Calu3 (cell line): Measurements from ENCODE around the gene FMN2. TPM values are rescaled to one million over a fixed set of nuclear protein-coding genes. Genes with fewer than 3 reads are reported as not detected.

Source experiments
- BruUV-seq: library from RNA; stranded (reverse); fragments of 400-500 nt; replicated peaks from 2 replicates; lab custom pipeline; 2021; lab: Mats Ljungman, UMichigan
- CTCF ChIA-PET: fragments of 300-600 bp; sonication (Branson Sonifier 250); formaldehyde crosslinking; loops from one replicate; lab custom pipeline; 2022; ENCODE audit warnings: antibody characterized with exemption; lab: Charles Lee
- DNase-seq: peaks from one replicate; pipeline ENCODE4 v3.0.0; 2022
- H3K27ac Mint-ChIP-seq: one replicate; pipeline ENCODE4 v1.8.0; 2022; ENCODE audit warnings: mixed read lengths; ENCODE audit not compliant: unreplicated experiment
- H3K27me3 Mint-ChIP-seq: one replicate; pipeline ENCODE4 v1.8.0; 2022; ENCODE audit warnings: mixed read lengths; ENCODE audit not compliant: unreplicated experiment
- H3K36me3 Mint-ChIP-seq: one replicate; pipeline ENCODE4 v1.8.0; 2022; ENCODE audit warnings: mild to moderate bottlenecking, moderate library complexity, mixed read lengths; ENCODE audit not compliant: insufficient read depth, unreplicated experiment
- H3K4me1 Mint-ChIP-seq: one replicate; pipeline ENCODE4 v1.8.0; 2022; ENCODE audit warnings: mild to moderate bottlenecking, low read depth, mixed read lengths; ENCODE audit not compliant: unreplicated experiment
- H3K4me3 Mint-ChIP-seq: one replicate; pipeline ENCODE4 v1.8.0; 2022; ENCODE audit warnings: mild to moderate bottlenecking, low read depth, moderate library complexity, mixed read lengths; ENCODE audit not compliant: unreplicated experiment
- H3K9me3 Mint-ChIP-seq: one replicate; pipeline ENCODE4 v1.8.0; 2022; ENCODE audit warnings: low read depth, mixed read lengths; ENCODE audit not compliant: unreplicated experiment
- intact Hi-C: fragments of 100-400 bp; cut with micrococcal nuclease; formaldehyde crosslinking; loops from one replicate; pipeline ENCODE4 v1.10.0; 2022; ENCODE audit not compliant: unreplicated experiment
- total RNA-seq: library from RNA; stranded (reverse); gene quantifications from 2 replicates; pipeline ENCODE4 v1.2.3, GENCODE V29; 2022
- TF ChIP-seq, protein P1 (sequence below): fragments of 200-600 bp; IDR thresholded peaks from one replicate; pipeline ENCODE4 v1.8.0; 2022; ENCODE audit warnings: antibody characterized with exemption; ENCODE audit not compliant: unreplicated experiment

The FMN2 gene
- total RNA-seq, 1 experiment from 2014 or later, result 0.12 TPM

DNA sequence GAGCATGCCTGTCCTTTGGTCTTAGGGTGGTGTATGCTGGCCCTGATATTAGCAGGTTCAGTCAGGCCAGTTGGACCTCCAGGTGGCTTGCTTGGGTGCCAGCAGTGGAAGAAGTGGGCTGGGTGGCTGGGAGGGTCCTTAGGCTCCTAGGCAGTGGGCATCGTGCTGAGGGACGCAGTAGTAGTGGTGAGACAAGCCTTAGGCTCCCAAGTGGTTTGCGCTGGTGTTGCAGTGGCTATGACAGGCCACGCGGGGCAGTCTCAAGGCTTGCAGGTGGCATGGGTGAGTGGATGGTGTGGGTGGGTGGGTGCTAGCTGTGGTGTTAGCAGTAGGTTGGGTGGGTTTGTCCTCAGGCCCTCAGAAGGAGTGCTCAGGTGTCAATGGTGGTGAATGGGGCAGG, 162.3 kb downstream of the FMN2 start:
- CTCF ChIA-PET, result no interaction called here
- H3K4me3 Mint-ChIP-seq, result no peak overlapping the region
- TF ChIP-seq, protein P1, sequence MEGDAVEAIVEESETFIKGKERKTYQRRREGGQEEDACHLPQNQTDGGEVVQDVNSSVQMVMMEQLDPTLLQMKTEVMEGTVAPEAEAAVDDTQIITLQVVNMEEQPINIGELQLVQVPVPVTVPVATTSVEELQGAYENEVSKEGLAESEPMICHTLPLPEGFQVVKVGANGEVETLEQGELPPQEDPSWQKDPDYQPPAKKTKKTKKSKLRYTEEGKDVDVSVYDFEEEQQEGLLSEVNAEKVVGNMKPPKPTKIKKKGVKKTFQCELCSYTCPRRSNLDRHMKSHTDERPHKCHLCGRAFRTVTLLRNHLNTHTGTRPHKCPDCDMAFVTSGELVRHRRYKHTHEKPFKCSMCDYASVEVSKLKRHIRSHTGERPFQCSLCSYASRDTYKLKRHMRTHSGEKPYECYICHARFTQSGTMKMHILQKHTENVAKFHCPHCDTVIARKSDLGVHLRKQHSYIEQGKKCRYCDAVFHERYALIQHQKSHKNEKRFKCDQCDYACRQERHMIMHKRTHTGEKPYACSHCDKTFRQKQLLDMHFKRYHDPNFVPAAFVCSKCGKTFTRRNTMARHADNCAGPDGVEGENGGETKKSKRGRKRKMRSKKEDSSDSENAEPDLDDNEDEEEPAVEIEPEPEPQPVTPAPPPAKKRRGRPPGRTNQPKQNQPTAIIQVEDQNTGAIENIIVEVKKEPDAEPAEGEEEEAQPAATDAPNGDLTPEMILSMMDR, result no peak
- intact Hi-C loops, result no loop called here
- no peak overlapping the region for H3K27ac Mint-ChIP-seq
- H3K4me1 Mint-ChIP-seq, result no peaks in the 10 kb centered on the region
- H3K9me3 Mint-ChIP-seq, result peaks cover 19% of the 10 kb centered on the region
- no peaks in the 10 kb centered on the region for H3K27me3 Mint-ChIP-seq
- no TSS peak for BruUV-seq
- no peaks in the 10 kb centered on the region for H3K36me3 Mint-ChIP-seq
- DNase-seq, result no peak

DNA sequence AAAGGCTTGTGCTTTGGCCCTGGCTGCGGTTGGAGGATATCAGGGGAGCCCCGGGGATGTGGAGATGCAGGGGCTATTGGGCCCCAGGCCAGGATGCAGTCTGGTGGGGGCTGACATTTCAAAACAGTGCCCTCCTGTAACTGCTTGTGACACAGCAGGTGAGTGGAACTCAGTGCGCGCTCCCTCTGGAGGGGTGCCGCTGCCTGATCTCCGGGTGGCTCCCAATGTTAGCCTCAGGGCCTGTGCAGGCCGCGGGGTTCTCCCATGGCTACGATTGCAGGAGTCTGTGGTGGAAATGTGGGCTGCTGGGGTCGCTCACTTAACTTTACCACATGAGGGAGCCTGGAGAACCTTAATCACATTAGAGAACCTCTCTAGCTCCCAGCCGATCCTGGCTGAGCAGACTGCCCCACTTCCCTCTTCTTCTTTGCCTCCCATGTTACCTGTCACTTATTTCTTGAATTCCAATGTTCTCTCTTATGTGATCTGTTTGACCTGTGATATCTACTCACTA, 163.2 kb downstream of the FMN2 start:
- H3K36me3 Mint-ChIP-seq, result no peaks in the 10 kb centered on the region
- TF ChIP-seq, protein P1, result no peak
- BruUV-seq, result no TSS peak
- H3K4me1 Mint-ChIP-seq, result no peaks in the 10 kb centered on the region
- intact Hi-C loops, result no loop called here
- no peaks in the 10 kb centered on the region for H3K27me3 Mint-ChIP-seq
- no peak overlapping the region for H3K4me3 Mint-ChIP-seq
- H3K9me3 Mint-ChIP-seq, result peaks cover 11% of the 10 kb centered on the region
- DNase-seq, result no peak
- no peak overlapping the region for H3K27ac Mint-ChIP-seq
- CTCF ChIA-PET, result no interaction called here

- Mint-ChIP-seq H3K4me3 (no peak overlapping the region), H3K4me1 (no peaks in the 10 kb centered on the region), H3K27ac (no peak overlapping the region), H3K36me3 (no peaks in the 10 kb centered on the region), H3K27me3 (no peaks in the 10 kb centered on the region), H3K9me3 (peaks cover 9% of the 10 kb centered on the region)
- DNase-seq, result no peak
- CTCF ChIA-PET, result interaction anchor here (0.6 kb wide), 1 partner anchor 62 kb away, joined by 6 read pairs; no protein-coding TSS in a partner anchor
- intact Hi-C loops, result no loop called here
- TF ChIP-seq, protein P1, result no peak
- BruUV-seq, result no TSS peak
Measured at GRCh38 chr1:240255922-240256321, 164.2 kb downstream of the FMN2 start.

GRCh38 chr1:240256836-240257503, 165.3 kb downstream of the FMN2 start:
- CTCF ChIA-PET, result no interaction called here
- no TSS peak for BruUV-seq

More at GRCh38 chr1:240256836-240257503, 165.3 kb downstream of the FMN2 start:
- H3K4me3 Mint-ChIP-seq, result no peak overlapping the region
- intact Hi-C loops, result no loop called here
- H3K36me3 Mint-ChIP-seq, result no peaks in the 10 kb centered on the region
- peaks cover 11% of the 10 kb centered on the region for H3K9me3 Mint-ChIP-seq
- TF ChIP-seq, protein P1, result no peak
- no peaks in the 10 kb centered on the region for H3K4me1 Mint-ChIP-seq
- no peaks in the 10 kb centered on the region for H3K27me3 Mint-ChIP-seq
- no peak for DNase-seq
- H3K27ac Mint-ChIP-seq, result no peak overlapping the region
